OCI-LY1 (cell line): Measurements from ENCODE around the gene PABPN1L.
A peak's percentile ranks its signal among the peaks of the same experiment; 100 is the strongest.

Experiments
- H2AFZ ChIP-seq: fragments of 200-600 bp; sonication (generic), shearing (Covaris generic); 2 replicates; pipeline ENCODE4 v1.6.0; 2014; ENCODE audit warnings: antibody characterized with exemption, mild to moderate bottlenecking, low read length
- H3F3A ChIP-seq: fragments of 200-600 bp; sonication (generic), shearing (Covaris generic); 2 replicates; pipeline ENCODE4 v1.6.0; 2014; ENCODE audit warnings: mild to moderate bottlenecking, antibody characterized with exemption, low read length, moderate library complexity; ENCODE audit not compliant: insufficient read depth
- H3K27ac ChIP-seq: fragments of 200-600 bp; sonication (generic); 2 replicates; pipeline ENCODE4 v1.5.1; 2014; ENCODE audit warnings: low read length, mixed run types, mild to moderate bottlenecking, low read depth; ENCODE audit not compliant: poor library complexity, severe bottlenecking
- H3K27me3 ChIP-seq: fragments of 200-600 bp; sonication (generic); 2 replicates; pipeline ENCODE4 v1.6.0; 2014; ENCODE audit warnings: antibody characterized with exemption, mild to moderate bottlenecking, low read length, moderate library complexity; ENCODE audit not compliant: insufficient read depth
- H3K36me3 ChIP-seq: fragments of 200-600 bp; sonication (generic); 2 replicates; pipeline ENCODE4 v1.6.1; 2014; ENCODE audit warnings: mild to moderate bottlenecking, antibody characterized with exemption, low read length, moderate library complexity, mixed read lengths; ENCODE audit not compliant: insufficient read depth
- H3K4me1 ChIP-seq: fragments of 200-600 bp; sonication (generic); 2 replicates; pipeline ENCODE4 v1.5.1; 2014; ENCODE audit warnings: mild to moderate bottlenecking, low read length, moderate library complexity; ENCODE audit not compliant: insufficient read depth, severe bottlenecking
- H3K4me2 ChIP-seq: fragments of 200-600 bp; sonication (generic), shearing (Covaris generic); 2 replicates; pipeline ENCODE4 v1.6.1; 2014; ENCODE audit warnings: low read length
- H3K4me3 ChIP-seq: fragments of 200-600 bp; sonication (generic); 2 replicates; pipeline ENCODE4 v1.5.1; 2014; ENCODE audit warnings: low read length, low read depth, mild to moderate bottlenecking, mixed read lengths; ENCODE audit not compliant: poor library complexity, severe bottlenecking
- H3K79me2 ChIP-seq: fragments of 200-600 bp; shearing (Covaris generic); 2 replicates; pipeline ENCODE4 v1.6.1; 2016; ENCODE audit warnings: mixed run types, low read length, mixed read lengths; ENCODE audit not compliant: insufficient read depth
- H3K9ac ChIP-seq: fragments of 200-600 bp; sonication (generic), shearing (Covaris generic); 2 replicates; pipeline ENCODE4 v1.6.1; 2014; ENCODE audit warnings: mild to moderate bottlenecking, low read length, mixed read lengths
- H3K9me2 ChIP-seq: fragments of 200-600 bp; sonication (generic), shearing (Covaris generic); 2 replicates; pipeline ENCODE4 v1.6.1; 2014; ENCODE audit warnings: low read depth, mild to moderate bottlenecking, low read length, mixed read lengths
- H3K9me3 ChIP-seq: fragments of 200-600 bp; shearing (Covaris generic); 2 replicates; pipeline ENCODE4 v1.6.1; 2014; ENCODE audit warnings: low read length, mixed read lengths
- H4K20me1 ChIP-seq: fragments of 200-600 bp; sonication (generic), shearing (Covaris generic); 2 replicates; pipeline ENCODE4 v1.6.0; 2016; ENCODE audit warnings: mild to moderate bottlenecking, low read length; ENCODE audit not compliant: insufficient read depth
- EZH2 ChIP-seq: fragments of 200-600 bp; sonication (generic), shearing (Covaris generic); IDR thresholded peaks from 2 replicates; pipeline ENCODE4 v1.8.0; 2017; ENCODE audit warnings: borderline replicate concordance, mixed run types, mild to moderate bottlenecking, antibody characterized with exemption, low read length, moderate library complexity, mixed read lengths
- TF ChIP-seq, protein P1 (sequence below): fragments of 200-600 bp; sonication (generic), shearing (Covaris generic); IDR thresholded peaks from 2 replicates; pipeline ENCODE4 v1.5.1; 2017; ENCODE audit warnings: mild to moderate bottlenecking, antibody characterized with exemption, low read length, moderate library complexity, mixed read lengths

Gene PABPN1L

DNA sequence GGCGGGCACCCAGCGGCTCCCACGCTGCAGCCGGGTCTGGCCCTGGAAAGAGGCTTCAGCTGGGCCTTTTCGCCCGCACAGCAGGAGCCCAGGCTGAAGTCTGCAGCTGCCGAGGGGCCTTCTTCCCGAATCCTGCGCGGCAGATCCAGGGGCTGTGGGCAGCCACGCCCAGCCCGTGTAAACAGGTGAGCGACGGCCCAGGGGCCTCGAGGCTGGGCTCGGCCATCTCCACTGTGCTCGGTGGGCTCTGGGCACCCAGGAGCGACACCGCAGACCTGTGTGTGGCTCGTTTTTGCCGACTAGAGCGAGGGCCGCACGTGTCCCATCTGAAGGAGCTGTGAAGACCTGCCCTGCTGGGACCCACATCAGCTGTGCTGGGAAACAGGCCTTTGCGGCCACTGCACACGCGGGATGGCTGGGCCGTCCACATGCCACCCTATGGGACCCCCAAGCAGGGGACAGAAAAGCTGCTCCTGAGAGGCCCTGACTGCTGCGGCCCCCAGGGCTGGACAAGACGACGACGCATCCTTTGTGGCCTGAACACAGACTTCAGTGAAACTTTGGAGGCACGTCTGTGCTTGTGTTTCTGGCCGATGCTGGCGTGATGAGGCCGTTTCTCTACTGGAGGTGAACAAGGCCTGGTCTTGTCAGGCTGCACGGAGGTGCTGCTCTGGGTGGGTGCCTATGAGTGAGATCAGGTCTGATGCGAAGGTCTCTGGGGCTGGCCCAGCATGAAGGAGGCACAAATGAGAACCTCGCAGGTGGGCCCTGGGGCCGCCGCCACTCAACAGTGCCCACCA is 49.5 kb downstream of the PABPN1L start:
- TF ChIP-seq, protein P1, sequence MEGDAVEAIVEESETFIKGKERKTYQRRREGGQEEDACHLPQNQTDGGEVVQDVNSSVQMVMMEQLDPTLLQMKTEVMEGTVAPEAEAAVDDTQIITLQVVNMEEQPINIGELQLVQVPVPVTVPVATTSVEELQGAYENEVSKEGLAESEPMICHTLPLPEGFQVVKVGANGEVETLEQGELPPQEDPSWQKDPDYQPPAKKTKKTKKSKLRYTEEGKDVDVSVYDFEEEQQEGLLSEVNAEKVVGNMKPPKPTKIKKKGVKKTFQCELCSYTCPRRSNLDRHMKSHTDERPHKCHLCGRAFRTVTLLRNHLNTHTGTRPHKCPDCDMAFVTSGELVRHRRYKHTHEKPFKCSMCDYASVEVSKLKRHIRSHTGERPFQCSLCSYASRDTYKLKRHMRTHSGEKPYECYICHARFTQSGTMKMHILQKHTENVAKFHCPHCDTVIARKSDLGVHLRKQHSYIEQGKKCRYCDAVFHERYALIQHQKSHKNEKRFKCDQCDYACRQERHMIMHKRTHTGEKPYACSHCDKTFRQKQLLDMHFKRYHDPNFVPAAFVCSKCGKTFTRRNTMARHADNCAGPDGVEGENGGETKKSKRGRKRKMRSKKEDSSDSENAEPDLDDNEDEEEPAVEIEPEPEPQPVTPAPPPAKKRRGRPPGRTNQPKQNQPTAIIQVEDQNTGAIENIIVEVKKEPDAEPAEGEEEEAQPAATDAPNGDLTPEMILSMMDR, result no peak
- TF ChIP-seq EZH2, result no peak
- H3K9me2 ChIP-seq, result no peaks in the 10 kb centered on the region
- no peaks in the 10 kb centered on the region for H3F3A ChIP-seq
- no peaks in the 10 kb centered on the region; the same call in 1 of the 2 replicates for H3K36me3 ChIP-seq
- no peak overlapping the region for H3K9ac ChIP-seq
- H3K27me3 ChIP-seq, result peaks cover 7% of the 10 kb centered on the region; the same call in 1 of the 2 replicates
- H4K20me1 ChIP-seq, result no peaks in the 10 kb centered on the region
- H3K9me3 ChIP-seq, result 0 out of 2 replicates have a peak, but pooled peaks cover 6% of the 10 kb centered on the region
- no peak overlapping the region for H2AFZ ChIP-seq
- H3K27ac ChIP-seq, result no peak overlapping the region
- H3K4me1 ChIP-seq, result peaks cover 3% of the 10 kb centered on the region
- H3K4me3 ChIP-seq, result no peak overlapping the region
- no peak overlapping the region for H3K4me2 ChIP-seq
- no peaks in the 10 kb centered on the region for H3K79me2 ChIP-seq

DNA sequence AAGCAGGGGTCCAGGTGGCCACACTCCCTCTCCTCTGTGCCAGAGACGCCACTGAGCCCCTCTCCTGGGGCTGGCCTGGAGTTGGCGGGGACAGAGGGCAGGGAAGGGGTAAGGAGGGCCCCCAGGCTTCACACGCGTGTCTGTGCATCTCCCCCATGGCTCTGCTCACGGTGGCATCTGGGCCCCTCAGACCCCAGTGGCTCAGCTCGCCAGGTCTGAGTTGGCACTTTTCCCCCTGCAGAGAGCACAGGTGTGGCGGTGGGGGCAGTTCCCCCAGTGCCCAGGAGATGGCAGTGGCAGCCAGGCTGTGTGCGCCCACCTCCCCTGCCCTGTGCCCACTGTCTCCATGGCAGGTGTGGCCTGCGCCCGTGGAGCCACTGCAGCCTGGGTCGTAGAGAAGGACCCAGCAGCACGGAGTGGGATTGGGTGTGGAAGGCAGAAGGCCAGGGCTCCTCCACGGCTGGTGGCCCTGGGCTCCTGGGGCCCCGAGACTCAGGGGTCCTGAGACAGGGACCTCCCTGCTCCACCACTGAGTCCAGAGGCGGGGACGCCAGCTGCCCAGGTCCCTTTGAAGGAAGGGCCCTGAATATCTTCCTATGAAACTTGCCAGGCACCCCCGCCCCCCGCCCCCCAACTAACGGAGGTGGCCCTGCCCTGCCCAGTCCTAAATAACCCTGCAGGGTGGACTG is 50.4 kb downstream of the PABPN1L start:
- TF ChIP-seq, protein P1, result peak; percentile 93
- no peak for TF ChIP-seq EZH2
- Histone ChIP-seq H3F3A (no peaks in the 10 kb centered on the region), H3K4me1 (peaks cover 4% of the 10 kb centered on the region), H3K79me2 (no peaks in the 10 kb centered on the region), H3K9ac (no peak overlapping the region), H3K9me3 (0 out of 2 replicates have a peak, but pooled peaks cover 6% of the 10 kb centered on the region), H3K9me2 (no peaks in the 10 kb centered on the region), H3K4me2 (no peak overlapping the region), H3K36me3 (no peaks in the 10 kb centered on the region; the same call in 1 of the 2 replicates), H3K27me3 (peaks cover 7% of the 10 kb centered on the region; the same call in 1 of the 2 replicates), H2AFZ (no peak overlapping the region), H3K4me3 (no peak overlapping the region), H3K27ac (no peak overlapping the region), H4K20me1 (no peaks in the 10 kb centered on the region)

DNA sequence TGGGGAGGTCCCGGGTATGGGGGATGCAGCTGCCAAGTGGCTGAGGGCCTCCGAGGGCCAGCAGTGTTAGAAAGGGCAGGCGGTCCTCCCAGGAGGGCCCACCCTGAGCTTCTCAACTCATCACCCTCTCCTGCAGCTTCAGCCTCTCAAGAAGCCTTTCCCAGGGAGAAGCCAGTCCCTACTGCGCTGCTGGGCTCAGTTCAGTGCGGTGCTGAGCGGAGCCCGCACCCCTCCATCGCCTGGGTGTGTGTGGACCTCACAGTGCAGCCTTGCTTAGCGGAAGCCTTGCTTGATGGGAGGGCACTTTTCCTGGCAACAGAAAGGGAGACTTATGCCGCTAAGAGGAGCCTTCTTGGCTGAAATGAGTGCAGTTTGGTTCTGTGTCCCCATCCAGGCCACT is 51.2 kb downstream of the PABPN1L start:
- no peaks in the 10 kb centered on the region for H3F3A ChIP-seq
- H3K9ac ChIP-seq, result no peak overlapping the region
- no peak overlapping the region for H3K27ac ChIP-seq
- TF ChIP-seq EZH2, result no peak
- TF ChIP-seq, protein P1, result no peak
- H3K36me3 ChIP-seq, result peaks cover 2% of the 10 kb centered on the region
- peaks cover 12% of the 10 kb centered on the region for H3K4me1 ChIP-seq
- H4K20me1 ChIP-seq, result no peaks in the 10 kb centered on the region
- no peaks in the 10 kb centered on the region for H3K9me2 ChIP-seq
- H3K9me3 ChIP-seq, result 0 out of 2 replicates have a peak, but pooled peaks cover 6% of the 10 kb centered on the region
- no peaks in the 10 kb centered on the region for H3K79me2 ChIP-seq
- H3K4me2 ChIP-seq, result no peak overlapping the region
- H3K4me3 ChIP-seq, result no peak overlapping the region
- H3K27me3 ChIP-seq, result peaks cover 7% of the 10 kb centered on the region; the same call in 1 of the 2 replicates
- H2AFZ ChIP-seq, result no peak overlapping the region
